Neural cell (in vitro differentiated cells): ENCODE results near the gene LYAR. TPM values are rescaled to one million over a fixed set of nuclear protein-coding genes. Genes with fewer than 3 reads are reported as not detected.

Source experiments
- H2AFZ ChIP-seq: fragments of 200-600, 300-800 bp; sonication (generic), shearing (Covaris generic); 2 replicates; pipeline ENCODE4 v1.6.0; 2014; ENCODE audit warnings: low read depth, mild to moderate bottlenecking, antibody characterized with exemption, low read length, moderate library complexity
- H3F3A ChIP-seq: fragments of 200-600 bp; shearing (Covaris generic); 2 replicates; pipeline ENCODE4 v1.6.1; 2016; ENCODE audit warnings: mild to moderate bottlenecking, moderate library complexity, mixed read lengths, antibody characterized with exemption, low read length; ENCODE audit not compliant: insufficient read depth, poor library complexity, severe bottlenecking
- H3K27ac ChIP-seq: fragments of 200-600, 300-800 bp; sonication (generic), shearing (Covaris generic); 2 replicates; pipeline ENCODE4 v1.5.1; 2014; ENCODE audit warnings: mild to moderate bottlenecking, low read length, moderate library complexity
- H3K27me3 ChIP-seq: fragments of 300-800, 200-600 bp; sonication (generic), shearing (Covaris generic); 2 replicates; pipeline ENCODE4 v1.6.0; 2014; ENCODE audit warnings: mild to moderate bottlenecking, low read depth, low read length, moderate library complexity; ENCODE audit not compliant: insufficient read depth
- H3K36me3 ChIP-seq: fragments of 300-800, 200-600 bp; sonication (generic), shearing (Covaris generic); 2 replicates; pipeline ENCODE4 v1.5.1; 2014; ENCODE audit warnings: mild to moderate bottlenecking, antibody characterized with exemption, low read length, moderate library complexity; ENCODE audit not compliant: insufficient read depth
- H3K4me2 ChIP-seq: fragments of 300-800, 200-600 bp; sonication (generic), shearing (Covaris generic); 2 replicates; pipeline ENCODE4 v1.6.0; 2014; ENCODE audit warnings: mild to moderate bottlenecking, low read length
- H3K4me3 ChIP-seq: fragments of 300-800, 200-600 bp; sonication (generic), shearing (Covaris generic); 2 replicates; pipeline ENCODE4 v1.5.1; 2014; ENCODE audit warnings: mild to moderate bottlenecking, low read length, moderate library complexity
- H3K79me2 ChIP-seq: fragments of 200-600 bp; shearing (Covaris generic); replicated peaks from 2 replicates; pipeline ENCODE4 v1.6.0; 2014; ENCODE audit warnings: mild to moderate bottlenecking, low read length, moderate library complexity; ENCODE audit not compliant: insufficient read depth
- H3K9ac ChIP-seq: fragments of 300-800, 200-600 bp; sonication (generic), shearing (Covaris generic); 2 replicates; pipeline ENCODE4 v1.6.1; 2016; ENCODE audit warnings: mild to moderate bottlenecking, low read length, mixed read lengths
- H3K9me2 ChIP-seq: fragments of 200-600 bp; shearing (Covaris generic); 2 replicates; pipeline ENCODE4 v1.6.1; 2016; ENCODE audit warnings: mild to moderate bottlenecking, low read length, mixed read lengths; ENCODE audit not compliant: insufficient read depth
- H3K9me3 ChIP-seq: fragments of 200-600, 300-800 bp; sonication (generic), shearing (Covaris generic); 2 replicates; pipeline ENCODE4 v1.6.1; 2016; ENCODE audit warnings: mild to moderate bottlenecking, mixed run types, low read length, moderate library complexity, mixed read lengths
- H4K20me1 ChIP-seq: fragments of 200-600 bp; shearing (Covaris generic); 2 replicates; pipeline ENCODE4 v1.6.1; 2016; ENCODE audit warnings: mild to moderate bottlenecking, mixed run types; ENCODE audit not compliant: insufficient read depth
- CTCF ChIP-seq: fragments of 450-650 bp; IDR thresholded peaks from 2 replicates; pipeline ENCODE4 v1.5.1; 2014; ENCODE audit warnings: antibody characterized with exemption, mild to moderate bottlenecking, moderate library complexity; ENCODE audit not compliant: poor library complexity, severe bottlenecking
- EP300 ChIP-seq: fragments of 450-650 bp; conservative IDR thresholded peaks from 2 replicates; pipeline ENCODE4 v1.6.1; 2014; ENCODE audit warnings: antibody characterized with exemption, mild to moderate bottlenecking, moderate library complexity; ENCODE audit not compliant: poor library complexity, severe bottlenecking
- EZH2 ChIP-seq: fragments of 200-600, 300-800 bp; shearing (Covaris generic), sonication (generic); IDR thresholded peaks from 2 replicates; pipeline ENCODE4 v1.6.1; 2014; ENCODE audit warnings: antibody characterized with exemption, low read length, borderline replicate concordance, mild to moderate bottlenecking; ENCODE audit not compliant: insufficient read depth, poor library complexity, severe bottlenecking
- MXI1 ChIP-seq: fragments of 450-650 bp; conservative IDR thresholded peaks from 2 replicates; pipeline ENCODE4 v1.6.1; 2014; ENCODE audit warnings: antibody characterized with exemption, mild to moderate bottlenecking; ENCODE audit not compliant: poor library complexity, severe bottlenecking
- POLR2AphosphoS5 ChIP-seq: IDR thresholded peaks from 2 replicates; pipeline ENCODE4 v1.6.1; 2012
- RAD21 ChIP-seq: fragments of 450-650 bp; conservative IDR thresholded peaks from 2 replicates; pipeline ENCODE4 v1.6.1; 2014; ENCODE audit warnings: antibody characterized with exemption, mild to moderate bottlenecking, moderate library complexity
- REST ChIP-seq: IDR thresholded peaks from 2 replicates; pipeline ENCODE4 v1.6.1; 2012; ENCODE audit warnings: borderline replicate concordance
- SMC3 ChIP-seq: fragments of 450-650 bp; conservative IDR thresholded peaks from 2 replicates; pipeline ENCODE4 v1.6.1; 2014; ENCODE audit warnings: antibody characterized with exemption, mild to moderate bottlenecking, moderate library complexity; ENCODE audit not compliant: poor library complexity
- TAF1 ChIP-seq: IDR thresholded peaks from 2 replicates; pipeline ENCODE4 v1.6.1; 2012; ENCODE audit warnings: low read depth
- polyA plus RNA-seq: library from polyadenylated mRNA; depleted of rRNA; stranded (reverse); fragments of >200 nt; gene quantifications from 2 replicates; pipeline ENCODE4 v1.2.3, GENCODE V29; 2014

The LYAR gene
- polyA plus RNA-seq, 1 donor from 2014 or later: 14.7 TPM

DNA sequence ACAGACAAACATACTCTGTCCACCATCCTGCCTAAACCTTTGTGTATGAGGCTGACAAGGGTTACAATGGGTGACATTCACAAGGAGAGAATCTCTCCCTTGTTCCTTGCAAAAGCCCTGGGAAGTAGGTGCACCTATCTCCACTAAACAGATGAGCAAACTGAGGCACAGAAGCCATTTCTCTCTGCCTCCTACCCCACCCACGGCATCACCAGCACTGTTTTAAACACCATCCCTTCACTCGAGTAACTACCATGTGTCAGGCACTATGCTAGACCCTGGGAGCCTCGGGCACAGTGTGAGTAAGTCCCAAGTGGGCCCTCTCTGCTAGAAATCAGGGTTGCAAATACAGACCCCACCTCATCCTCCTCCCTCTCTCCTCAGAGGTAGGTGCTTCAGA, 899 bp downstream of the LYAR start:
- TF ChIP-seq TAF1 (no peak), MXI1 (no peak), CTCF (no peak)
- Histone ChIP-seq H2AFZ (no peak overlapping the region), H3K27ac (no peak overlapping the region), H3K9me3 (no peaks in the 10 kb centered on the region), H4K20me1 (no peaks in the 10 kb centered on the region), H3K4me3 (peak overlapping the region; percentile 95), H3K79me2 (peaks cover 40% of the 10 kb centered on the region), H3K9ac (peak overlapping the region; percentile 92), H3K36me3 (no peaks in the 10 kb centered on the region), H3F3A (no peaks in the 10 kb centered on the region), H3K4me2 (peak overlapping the region; percentile 99), H3K9me2 (no peaks in the 10 kb centered on the region), H3K27me3 (no peaks in the 10 kb centered on the region)

- H3K9me2 ChIP-seq: no peaks in the 10 kb centered on the region
- H3K27ac ChIP-seq: no peak overlapping the region
- H3K9me3 ChIP-seq: no peaks in the 10 kb centered on the region
- H3K9ac ChIP-seq: no peak overlapping the region
- H3F3A ChIP-seq: no peaks in the 10 kb centered on the region
- no peaks in the 10 kb centered on the region for H3K27me3 ChIP-seq
- H3K36me3 ChIP-seq: no peaks in the 10 kb centered on the region
- H3K4me2 ChIP-seq: no peak overlapping the region
- no peaks in the 10 kb centered on the region for H4K20me1 ChIP-seq
- no peak overlapping the region for H3K4me3 ChIP-seq
- H3K79me2 ChIP-seq: peaks cover 30% of the 10 kb centered on the region
- TF ChIP-seq EZH2: no peak
- TF ChIP-seq POLR2AphosphoS5: no peak
- no peak for TF ChIP-seq CTCF
- TF ChIP-seq EP300: no peak
- TF ChIP-seq TAF1: no peak
- TF ChIP-seq MXI1: no peak
- TF ChIP-seq REST: no peak
- TF ChIP-seq RAD21: no peak
- TF ChIP-seq SMC3: no peak
- H2AFZ ChIP-seq: no peak overlapping the region
Measured at GRCh38 chr4:4288098-4288497, 1.9 kb downstream of the LYAR start.
